ENCODE results near the gene LRRC58. TPM values are rescaled to one million over a fixed set of nuclear protein-coding genes. Genes with fewer than 3 reads are reported as not detected.
"Not testable (repeated sequence)": the region's sequence is repeated elsewhere in the genome, so short reads cannot be mapped to it uniquely, and the experiment has no call there.

LRRC58 gene
- total RNA-seq, 4 donors from 2014 or later, result 29.3 to 33.0 (median 31.3) TPM

DNA sequence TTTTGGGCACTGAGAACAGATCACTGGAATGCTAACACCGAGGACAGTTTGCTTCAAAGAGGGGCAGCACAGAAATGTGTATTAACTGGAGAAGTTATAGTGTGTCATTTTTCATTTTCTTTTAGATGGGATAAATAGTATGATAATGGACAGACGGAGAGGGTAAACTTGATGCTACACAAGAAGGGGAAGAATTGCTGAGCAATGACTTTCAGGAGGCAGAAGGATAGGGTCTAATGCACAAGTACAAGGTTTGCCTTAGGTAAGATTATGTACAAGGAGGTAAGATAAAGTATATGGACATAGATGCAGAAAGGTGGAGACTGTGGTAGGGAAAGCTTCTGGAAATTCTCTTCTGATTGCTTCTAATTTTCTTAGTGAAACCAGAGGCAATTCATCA is 32.3 kb upstream of the LRRC58 start:
- DNase-seq (ENCODE audit: low spot score in 2 of 2), result no peak
- WGBS, 2 donors, result 86 to 91% methylated on average over 2 of the region's 2 CpGs
- intact Hi-C loops (cut with DNase I; ENCODE audit: low total_unique reads), result no loop called here
- no peak overlapping the region for H3K4me3 ChIP-seq (ENCODE audit: low read depth, poor library complexity, severe bottlenecking)
- TF ChIP-seq, protein P1, sequence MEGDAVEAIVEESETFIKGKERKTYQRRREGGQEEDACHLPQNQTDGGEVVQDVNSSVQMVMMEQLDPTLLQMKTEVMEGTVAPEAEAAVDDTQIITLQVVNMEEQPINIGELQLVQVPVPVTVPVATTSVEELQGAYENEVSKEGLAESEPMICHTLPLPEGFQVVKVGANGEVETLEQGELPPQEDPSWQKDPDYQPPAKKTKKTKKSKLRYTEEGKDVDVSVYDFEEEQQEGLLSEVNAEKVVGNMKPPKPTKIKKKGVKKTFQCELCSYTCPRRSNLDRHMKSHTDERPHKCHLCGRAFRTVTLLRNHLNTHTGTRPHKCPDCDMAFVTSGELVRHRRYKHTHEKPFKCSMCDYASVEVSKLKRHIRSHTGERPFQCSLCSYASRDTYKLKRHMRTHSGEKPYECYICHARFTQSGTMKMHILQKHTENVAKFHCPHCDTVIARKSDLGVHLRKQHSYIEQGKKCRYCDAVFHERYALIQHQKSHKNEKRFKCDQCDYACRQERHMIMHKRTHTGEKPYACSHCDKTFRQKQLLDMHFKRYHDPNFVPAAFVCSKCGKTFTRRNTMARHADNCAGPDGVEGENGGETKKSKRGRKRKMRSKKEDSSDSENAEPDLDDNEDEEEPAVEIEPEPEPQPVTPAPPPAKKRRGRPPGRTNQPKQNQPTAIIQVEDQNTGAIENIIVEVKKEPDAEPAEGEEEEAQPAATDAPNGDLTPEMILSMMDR (IDR thresholded peaks at IDR 0.05), result no peak
- TF ChIP-seq POLR2A (IDR thresholded peaks at IDR 0.05), result no peak

DNA sequence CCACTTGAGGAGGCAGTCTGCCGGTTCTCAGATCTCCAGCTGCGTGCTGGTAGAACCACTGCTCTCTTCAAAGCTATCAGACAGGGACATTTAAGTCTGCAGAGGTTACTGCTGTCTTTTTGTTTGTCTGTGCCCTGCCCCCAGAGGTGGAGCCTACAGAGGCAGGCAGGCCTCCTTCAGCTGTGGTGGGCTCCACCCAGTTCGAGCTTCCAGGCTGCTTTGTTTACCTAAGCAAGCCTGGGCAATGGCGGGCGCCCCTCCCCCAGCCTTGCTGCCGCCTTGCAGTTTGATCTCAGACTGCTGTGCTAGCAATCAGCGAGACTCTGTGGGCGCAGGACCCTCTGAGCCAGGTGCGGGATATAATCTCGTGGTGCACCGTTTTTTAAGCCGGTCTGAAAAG is 28.8 kb upstream of the LRRC58 start:
- WGBS, 2 donors, result 56 to 77% methylated on average over 12 of the region's 12 CpGs
- intact Hi-C loops (cut with DNase I; ENCODE audit: low total_unique reads); H3K4me3 ChIP-seq (ENCODE audit: low read depth, poor library complexity, severe bottlenecking); DNase-seq (ENCODE audit: low spot score in 2 of 2): not testable (repeated sequence)

DNA sequence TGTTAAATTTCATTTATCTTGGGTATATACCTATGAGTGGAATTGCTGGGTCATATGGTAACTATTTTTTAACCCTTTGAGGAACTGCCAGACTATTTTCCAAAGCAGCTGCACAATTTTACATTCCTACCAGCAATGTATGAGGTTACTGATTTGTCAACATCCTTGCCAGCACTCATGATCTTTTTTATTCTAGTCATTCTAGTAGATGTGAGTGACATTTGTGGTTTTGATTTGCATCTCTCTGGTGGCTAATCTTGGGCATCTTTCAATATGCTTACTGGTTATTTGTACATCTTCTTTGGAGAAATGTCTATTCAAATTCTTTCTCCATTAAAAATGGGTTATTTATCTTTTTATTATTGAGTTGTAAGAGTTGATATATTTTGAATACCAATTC is 21.3 kb upstream of the LRRC58 start:
- intact Hi-C loops (cut with DNase I; ENCODE audit: low total_unique reads), result no loop called here
- TF ChIP-seq POLR2A (IDR thresholded peaks at IDR 0.05), result no peak
- TF ChIP-seq, protein P1 (IDR thresholded peaks at IDR 0.05), result no peak
- no peak overlapping the region for H3K4me3 ChIP-seq (ENCODE audit: low read depth, poor library complexity, severe bottlenecking)
- DNase-seq (ENCODE audit: low spot score in 2 of 2), result no peak

DNA sequence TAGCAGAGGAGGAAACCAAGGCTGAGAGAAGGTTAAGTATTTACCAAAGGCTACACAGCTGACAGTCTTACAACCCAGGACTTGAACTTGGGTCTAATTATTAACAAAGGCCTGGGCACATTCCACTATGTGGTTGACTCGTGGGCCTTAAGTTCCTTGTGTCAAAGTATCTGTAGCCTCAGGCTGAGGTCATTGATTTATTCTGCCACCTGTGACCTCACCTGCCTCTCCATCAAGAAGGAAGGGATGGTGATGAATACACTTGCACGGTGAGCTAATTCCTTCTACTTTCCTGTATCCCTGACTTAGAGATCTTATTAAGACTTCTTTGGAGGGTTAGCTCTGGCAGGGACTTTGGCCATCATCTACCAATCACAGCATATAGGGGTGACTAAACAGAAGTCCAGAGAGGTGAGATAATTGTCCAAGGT is 19.9 kb upstream of the LRRC58 start:
- no peak for TF ChIP-seq POLR2A (IDR thresholded peaks at IDR 0.05)
- TF ChIP-seq, protein P1 (IDR thresholded peaks at IDR 0.05), result no peak
- DNase-seq (ENCODE audit: low spot score in 2 of 2), result no peak
- no peak overlapping the region for H3K4me3 ChIP-seq (ENCODE audit: low read depth, poor library complexity, severe bottlenecking)
- WGBS, 2 donors, result 44 to 51% methylated on average over 2 of the region's 2 CpGs
- intact Hi-C loops (cut with DNase I; ENCODE audit: low total_unique reads), result no loop called here

DNA sequence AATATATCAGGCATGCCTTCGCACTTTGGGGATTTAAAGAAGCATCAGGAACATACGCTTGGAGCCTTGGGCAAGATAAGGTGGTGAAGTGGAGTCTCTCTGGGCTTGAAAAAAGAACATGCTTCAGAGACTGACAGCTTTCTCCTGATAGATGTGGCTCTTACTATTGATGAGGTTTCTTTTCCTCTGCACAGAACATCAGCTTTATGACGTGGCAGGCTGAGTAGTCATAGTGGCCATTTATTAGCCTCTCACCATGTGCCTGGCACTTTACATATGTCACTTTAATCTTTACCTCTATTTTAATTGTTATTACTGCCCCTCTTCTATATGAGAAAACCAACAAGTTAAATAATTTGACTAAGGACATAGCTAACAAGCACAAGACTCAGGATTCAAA is 19.0 kb upstream of the LRRC58 start:
- H3K4me3 ChIP-seq (ENCODE audit: low read depth, poor library complexity, severe bottlenecking), result no peak overlapping the region
- intact Hi-C loops (cut with DNase I; ENCODE audit: low total_unique reads), result no loop called here
- no peak for DNase-seq (ENCODE audit: low spot score in 2 of 2)
- WGBS, 2 donors, result 77 to 81% methylated on average over 3 of the region's 3 CpGs
- TF ChIP-seq POLR2A (IDR thresholded peaks at IDR 0.05), result no peak
- TF ChIP-seq, protein P1 (IDR thresholded peaks at IDR 0.05), result no peak

DNA sequence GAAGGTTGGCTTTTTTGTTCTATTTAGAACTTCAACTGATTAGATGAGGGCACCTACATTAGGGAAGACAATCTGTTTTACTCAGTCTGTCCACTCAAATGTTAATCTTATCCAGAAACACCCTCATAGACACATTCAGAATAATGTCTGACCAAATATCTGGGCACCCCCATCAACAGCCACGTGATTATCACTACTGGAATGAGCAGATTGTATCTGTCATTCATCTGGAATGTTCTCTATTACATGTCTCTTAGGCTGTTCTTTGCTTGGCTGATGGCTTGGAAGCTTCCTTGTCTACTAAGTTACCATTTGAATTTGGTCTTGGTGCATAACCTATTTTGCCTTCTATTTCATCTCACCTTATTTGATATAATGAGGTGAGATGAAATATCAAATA is 15.7 kb upstream of the LRRC58 start:
- WGBS, 2 donors, result 15 to 16% methylated on average over 1 of the region's 1 CpG
- DNase-seq (ENCODE audit: low spot score in 2 of 2), result no peak
- TF ChIP-seq POLR2A (IDR thresholded peaks at IDR 0.05), result no peak
- TF ChIP-seq, protein P1 (IDR thresholded peaks at IDR 0.05), result no peak
- intact Hi-C loops (cut with DNase I; ENCODE audit: low total_unique reads), result no loop called here
- H3K4me3 ChIP-seq (ENCODE audit: low read depth, poor library complexity, severe bottlenecking), result no peak overlapping the region
